ENCODE data around the gene TSHZ2.

TSHZ2 gene

DNA sequence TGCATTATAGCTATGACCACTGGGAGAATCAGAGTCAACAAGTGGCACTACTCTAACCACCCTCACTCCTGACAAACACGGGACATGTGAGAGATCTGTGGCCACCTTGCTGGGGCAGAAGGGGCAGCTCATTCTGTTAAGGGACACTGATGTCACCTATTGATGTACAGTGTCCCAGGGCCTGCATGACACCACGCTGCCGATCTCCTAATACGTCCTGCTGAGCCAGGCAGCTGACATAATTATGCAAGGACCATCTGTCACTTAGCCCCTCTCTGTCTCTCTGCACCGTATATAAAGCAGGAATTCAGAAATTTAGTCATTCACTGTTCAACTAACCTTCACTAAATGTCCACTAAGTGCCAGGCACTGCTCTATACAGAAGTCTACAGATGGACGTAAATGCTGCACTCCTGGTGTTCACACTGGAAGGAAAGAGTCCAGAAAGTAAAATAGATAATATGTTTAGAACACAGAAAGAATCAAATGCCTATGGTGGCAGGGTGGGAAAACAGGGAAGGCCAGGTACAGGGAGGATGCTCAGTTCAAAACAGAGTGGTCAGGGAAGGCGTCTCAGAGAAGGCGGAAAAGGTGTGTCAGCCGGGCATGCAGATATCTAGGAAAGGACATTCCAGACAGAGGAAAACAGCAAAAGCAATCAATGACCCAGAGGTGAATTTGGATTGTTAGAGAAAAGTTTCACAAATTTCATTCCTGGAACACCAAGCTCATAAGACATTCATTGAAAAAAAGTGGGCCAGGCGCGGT, 447.7 kb downstream of the TSHZ2 start:
- H3K9me3 ChIP-seq (ENCODE audit: low read length) = no peaks in the 10 kb centered on the region
- no peak overlapping the region for H3K4me3 ChIP-seq (ENCODE audit: low read depth, low read length, poor library complexity, severe bottlenecking)
- no peak overlapping the region for H3K4me2 ChIP-seq (ENCODE audit: low read length)
- H3K9me2 ChIP-seq (ENCODE audit: low read depth, low read length) = no peaks in the 10 kb centered on the region
- no peak overlapping the region for H3K9ac ChIP-seq (ENCODE audit: low read length)
- TF ChIP-seq, protein P1, sequence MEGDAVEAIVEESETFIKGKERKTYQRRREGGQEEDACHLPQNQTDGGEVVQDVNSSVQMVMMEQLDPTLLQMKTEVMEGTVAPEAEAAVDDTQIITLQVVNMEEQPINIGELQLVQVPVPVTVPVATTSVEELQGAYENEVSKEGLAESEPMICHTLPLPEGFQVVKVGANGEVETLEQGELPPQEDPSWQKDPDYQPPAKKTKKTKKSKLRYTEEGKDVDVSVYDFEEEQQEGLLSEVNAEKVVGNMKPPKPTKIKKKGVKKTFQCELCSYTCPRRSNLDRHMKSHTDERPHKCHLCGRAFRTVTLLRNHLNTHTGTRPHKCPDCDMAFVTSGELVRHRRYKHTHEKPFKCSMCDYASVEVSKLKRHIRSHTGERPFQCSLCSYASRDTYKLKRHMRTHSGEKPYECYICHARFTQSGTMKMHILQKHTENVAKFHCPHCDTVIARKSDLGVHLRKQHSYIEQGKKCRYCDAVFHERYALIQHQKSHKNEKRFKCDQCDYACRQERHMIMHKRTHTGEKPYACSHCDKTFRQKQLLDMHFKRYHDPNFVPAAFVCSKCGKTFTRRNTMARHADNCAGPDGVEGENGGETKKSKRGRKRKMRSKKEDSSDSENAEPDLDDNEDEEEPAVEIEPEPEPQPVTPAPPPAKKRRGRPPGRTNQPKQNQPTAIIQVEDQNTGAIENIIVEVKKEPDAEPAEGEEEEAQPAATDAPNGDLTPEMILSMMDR (IDR thresholded peaks at IDR 0.05; ENCODE audit: low read length) = no peak
- no peak for TF ChIP-seq EZH2 (IDR thresholded peaks at IDR 0.05; ENCODE audit: borderline replicate concordance, low read length)
- peaks cover 10% of the 10 kb centered on the region for H3K27me3 ChIP-seq (ENCODE audit: insufficient read depth, low read length)
- H3K36me3 ChIP-seq (ENCODE audit: insufficient read depth, low read length) = no peaks in the 10 kb centered on the region
- H3F3A ChIP-seq (ENCODE audit: insufficient read depth, low read length) = no peaks in the 10 kb centered on the region
- H4K20me1 ChIP-seq (ENCODE audit: insufficient read depth, low read length) = no peaks in the 10 kb centered on the region
- no peak overlapping the region for H3K27ac ChIP-seq (ENCODE audit: low read depth, low read length, poor library complexity, severe bottlenecking)
- no peaks in the 10 kb centered on the region for H3K79me2 ChIP-seq (ENCODE audit: insufficient read depth, low read length)
- no peaks in the 10 kb centered on the region for H3K4me1 ChIP-seq (ENCODE audit: insufficient read depth, low read length, severe bottlenecking)
- H2AFZ ChIP-seq (ENCODE audit: low read length) = no peak overlapping the region

DNA sequence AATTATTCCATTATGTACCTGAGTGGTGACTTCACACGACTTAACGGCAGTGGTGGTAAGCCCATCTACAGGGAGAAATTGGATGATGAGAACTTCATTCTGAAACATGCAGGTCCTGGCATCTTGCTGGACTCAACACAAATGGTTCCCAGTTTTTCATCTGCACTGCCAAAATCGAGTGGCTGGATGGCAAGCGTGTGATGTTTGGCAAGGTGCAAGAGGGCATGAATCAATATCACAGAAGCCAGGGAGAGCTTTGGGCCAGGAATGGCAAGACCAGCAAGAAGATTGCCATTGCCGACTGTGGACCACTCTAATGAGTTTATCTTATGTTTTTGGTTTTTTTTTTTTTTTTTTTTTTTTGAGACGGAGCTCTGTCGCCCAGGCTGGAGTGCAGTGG, 449.2 kb downstream of the TSHZ2 start:
- no peak overlapping the region for H3K4me2 ChIP-seq (ENCODE audit: low read length)
- H3K27ac ChIP-seq (ENCODE audit: low read depth, low read length, poor library complexity, severe bottlenecking) = no peak overlapping the region
- H3K4me3 ChIP-seq (ENCODE audit: low read depth, low read length, poor library complexity, severe bottlenecking) = no peak overlapping the region
- H3K4me1 ChIP-seq (ENCODE audit: insufficient read depth, low read length, severe bottlenecking) = no peaks in the 10 kb centered on the region
- H3K9ac ChIP-seq (ENCODE audit: low read length) = no peak overlapping the region
- no peaks in the 10 kb centered on the region for H3K9me2 ChIP-seq (ENCODE audit: low read depth, low read length)
- no peak overlapping the region for H2AFZ ChIP-seq (ENCODE audit: low read length)
- H3F3A ChIP-seq (ENCODE audit: insufficient read depth, low read length) = no peaks in the 10 kb centered on the region
- TF ChIP-seq, protein P1 (IDR thresholded peaks at IDR 0.05; ENCODE audit: low read length) = no peak
- TF ChIP-seq EZH2 (IDR thresholded peaks at IDR 0.05; ENCODE audit: borderline replicate concordance, low read length) = no peak
- no peaks in the 10 kb centered on the region for H3K79me2 ChIP-seq (ENCODE audit: insufficient read depth, low read length)
- H4K20me1 ChIP-seq (ENCODE audit: insufficient read depth, low read length) = no peaks in the 10 kb centered on the region
- no peaks in the 10 kb centered on the region for H3K9me3 ChIP-seq (ENCODE audit: low read length)
- H3K36me3 ChIP-seq (ENCODE audit: insufficient read depth, low read length) = no peaks in the 10 kb centered on the region
- H3K27me3 ChIP-seq (ENCODE audit: insufficient read depth, low read length) = peaks cover 10% of the 10 kb centered on the region

DNA sequence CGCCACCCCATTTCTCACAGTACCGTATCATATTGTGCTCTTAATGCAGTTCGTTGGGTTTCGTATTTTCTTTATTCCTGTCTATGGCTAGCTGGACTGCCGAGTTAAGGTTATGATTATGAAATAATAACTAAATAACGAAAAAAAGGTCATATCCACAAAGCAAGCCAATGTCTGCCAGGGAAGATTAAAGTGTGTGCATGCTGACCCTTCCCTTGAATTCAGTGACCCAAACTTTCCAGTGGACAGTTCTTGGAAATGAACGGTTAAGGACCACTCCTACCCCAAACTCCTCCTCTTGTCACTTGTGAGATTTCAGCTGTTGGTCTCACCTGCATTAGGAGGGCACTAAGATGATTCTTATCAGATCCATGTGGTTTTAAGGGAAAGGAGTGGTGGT, 449.9 kb downstream of the TSHZ2 start:
- no peak overlapping the region for H3K27ac ChIP-seq (ENCODE audit: low read depth, low read length, poor library complexity, severe bottlenecking)
- TF ChIP-seq, protein P1 (IDR thresholded peaks at IDR 0.05; ENCODE audit: low read length) = no peak
- no peak for TF ChIP-seq EZH2 (IDR thresholded peaks at IDR 0.05; ENCODE audit: borderline replicate concordance, low read length)

More for the DNA sequence above, 449.9 kb downstream of the TSHZ2 start:
- Histone ChIP-seq H3F3A (ENCODE audit: insufficient read depth, low read length) (no peaks in the 10 kb centered on the region), H3K4me3 (ENCODE audit: low read depth, low read length, poor library complexity, severe bottlenecking) (no peak overlapping the region), H3K36me3 (ENCODE audit: insufficient read depth, low read length) (no peaks in the 10 kb centered on the region), H3K9me3 (ENCODE audit: low read length) (no peaks in the 10 kb centered on the region), H2AFZ (ENCODE audit: low read length) (no peak overlapping the region), H3K4me1 (ENCODE audit: insufficient read depth, low read length, severe bottlenecking) (no peaks in the 10 kb centered on the region), H3K9ac (ENCODE audit: low read length) (no peak overlapping the region), H3K9me2 (ENCODE audit: low read depth, low read length) (no peaks in the 10 kb centered on the region), H3K79me2 (ENCODE audit: insufficient read depth, low read length) (no peaks in the 10 kb centered on the region), H4K20me1 (ENCODE audit: insufficient read depth, low read length) (no peaks in the 10 kb centered on the region), H3K4me2 (ENCODE audit: low read length) (no peak overlapping the region), H3K27me3 (ENCODE audit: insufficient read depth, low read length) (peaks cover 13% of the 10 kb centered on the region)

Data from OCI-LY1 (cell line).